ENCODE measurements around the gene RFX8. TPM values are rescaled to one million over a fixed set of nuclear protein-coding genes. Genes with fewer than 3 reads are reported as not detected.
"Not testable (repeated sequence)": the region's sequence is repeated elsewhere in the genome, so short reads cannot be mapped to it uniquely, and the experiment has no call there.

RFX8 gene
- total and polyA plus RNA-seq, 2 of the 13 experiments (the other 11 are each of a cell fraction or from before 2014, with no cell fraction given), result not detected

DNA sequence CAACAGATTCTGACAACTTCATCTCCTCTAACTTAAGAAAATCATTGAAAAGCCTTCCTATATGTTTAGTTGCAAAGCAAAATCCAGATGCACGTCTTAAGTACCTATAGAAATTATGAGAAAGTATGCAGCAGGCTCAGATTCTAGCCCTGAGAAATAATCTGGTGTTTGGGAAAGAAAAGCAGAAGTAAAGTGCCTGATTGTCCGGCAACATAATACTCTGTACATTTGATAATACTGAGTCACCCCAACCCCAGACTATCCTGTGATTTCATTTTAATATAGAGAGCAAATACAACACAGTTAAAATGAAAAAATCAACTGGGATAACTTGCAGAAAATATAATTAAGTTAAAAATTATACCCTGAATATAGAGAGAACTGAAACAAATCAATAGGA is 13.5 kb downstream of the RFX8 start:
- in situ Hi-C loops (cut with HindIII; ENCODE audit: extremely low pct_ligation_motif_present, low pct_unique_long_range_greater_than_20kb) (no loop called here), intact Hi-C loops (cut with micrococcal nuclease; ENCODE audit: unreplicated experiment) (no loop called here)
- H3K4me3 ChIP-seq (replicated peaks in 1 of 3; ENCODE audit: insufficient read depth in 1 of 3, low read depth in 2 of 3, low read length in 3 of 3), result no peak overlapping the region
- no peak for FAIRE-seq
- no peak overlapping the region for H3K9ac ChIP-seq (ENCODE audit: insufficient read depth, low read depth, low read length)
- TF ChIP-seq, protein P1, sequence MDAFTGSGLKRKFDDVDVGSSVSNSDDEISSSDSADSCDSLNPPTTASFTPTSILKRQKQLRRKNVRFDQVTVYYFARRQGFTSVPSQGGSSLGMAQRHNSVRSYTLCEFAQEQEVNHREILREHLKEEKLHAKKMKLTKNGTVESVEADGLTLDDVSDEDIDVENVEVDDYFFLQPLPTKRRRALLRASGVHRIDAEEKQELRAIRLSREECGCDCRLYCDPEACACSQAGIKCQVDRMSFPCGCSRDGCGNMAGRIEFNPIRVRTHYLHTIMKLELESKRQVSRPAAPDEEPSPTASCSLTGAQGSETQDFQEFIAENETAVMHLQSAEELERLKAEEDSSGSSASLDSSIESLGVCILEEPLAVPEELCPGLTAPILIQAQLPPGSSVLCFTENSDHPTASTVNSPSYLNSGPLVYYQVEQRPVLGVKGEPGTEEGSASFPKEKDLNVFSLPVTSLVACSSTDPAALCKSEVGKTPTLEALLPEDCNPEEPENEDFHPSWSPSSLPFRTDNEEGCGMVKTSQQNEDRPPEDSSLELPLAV (CRISPR knock-in tag; conservative IDR thresholded peaks at IDR 0.05; ENCODE audit: low read depth), result no peak
- TF ChIP-seq, protein P2, sequence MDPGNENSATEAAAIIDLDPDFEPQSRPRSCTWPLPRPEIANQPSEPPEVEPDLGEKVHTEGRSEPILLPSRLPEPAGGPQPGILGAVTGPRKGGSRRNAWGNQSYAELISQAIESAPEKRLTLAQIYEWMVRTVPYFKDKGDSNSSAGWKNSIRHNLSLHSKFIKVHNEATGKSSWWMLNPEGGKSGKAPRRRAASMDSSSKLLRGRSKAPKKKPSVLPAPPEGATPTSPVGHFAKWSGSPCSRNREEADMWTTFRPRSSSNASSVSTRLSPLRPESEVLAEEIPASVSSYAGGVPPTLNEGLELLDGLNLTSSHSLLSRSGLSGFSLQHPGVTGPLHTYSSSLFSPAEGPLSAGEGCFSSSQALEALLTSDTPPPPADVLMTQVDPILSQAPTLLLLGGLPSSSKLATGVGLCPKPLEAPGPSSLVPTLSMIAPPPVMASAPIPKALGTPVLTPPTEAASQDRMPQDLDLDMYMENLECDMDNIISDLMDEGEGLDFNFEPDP (CRISPR knock-in tag; conservative IDR thresholded peaks at IDR 0.05), result no peak
- TF ChIP-seq, protein P3, sequence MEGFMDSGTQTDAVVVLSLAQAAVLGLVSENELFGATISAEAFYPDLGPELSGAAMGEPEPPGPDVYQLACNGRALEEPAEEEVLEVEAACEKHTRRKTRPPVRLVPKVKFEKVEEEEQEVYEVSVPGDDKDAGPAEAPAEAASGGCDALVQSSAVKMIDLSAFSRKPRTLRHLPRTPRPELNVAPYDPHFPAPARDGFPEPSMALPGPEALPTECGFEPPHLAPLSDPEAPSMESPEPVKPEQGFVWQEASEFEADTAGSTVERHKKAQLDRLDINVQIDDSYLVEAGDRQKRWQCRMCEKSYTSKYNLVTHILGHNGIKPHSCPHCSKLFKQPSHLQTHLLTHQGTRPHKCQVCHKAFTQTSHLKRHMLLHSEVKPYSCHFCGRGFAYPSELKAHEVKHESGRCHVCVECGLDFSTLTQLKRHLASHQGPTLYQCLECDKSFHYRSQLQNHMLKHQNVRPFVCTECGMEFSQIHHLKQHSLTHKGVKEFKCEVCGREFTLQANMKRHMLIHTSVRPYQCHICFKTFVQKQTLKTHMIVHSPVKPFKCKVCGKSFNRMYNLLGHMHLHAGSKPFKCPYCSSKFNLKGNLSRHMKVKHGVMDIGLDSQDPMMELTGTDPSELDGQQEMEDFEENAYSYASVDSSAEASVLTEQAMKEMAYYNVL (CRISPR knock-in tag; IDR thresholded peaks at IDR 0.05; ENCODE audit: borderline replicate concordance), result no peak
- TF ChIP-seq CREM (IDR thresholded peaks at IDR 0.05) (no peak), CREM (CRISPR knock-in tag; IDR thresholded peaks at IDR 0.05) (no peak), KLF15 (CRISPR knock-in tag; IDR thresholded peaks at IDR 0.05; ENCODE audit: borderline replicate concordance) (no peak), KAT8 (CRISPR knock-in tag; IDR thresholded peaks at IDR 0.05) (no peak), PHF21A (CRISPR knock-in tag; IDR thresholded peaks at IDR 0.05) (no peak), FOXO1 (CRISPR knock-in tag; IDR thresholded peaks at IDR 0.05) (no peak), ZNF552 (CRISPR knock-in tag; IDR thresholded peaks at IDR 0.05; ENCODE audit: borderline replicate concordance) (no peak), ZNF720 (CRISPR knock-in tag; IDR thresholded peaks at IDR 0.05) (no peak)
- no TSS peak for BruUV-seq (replicated peaks)
- no peaks in the 10 kb centered on the region for H3K79me2 ChIP-seq (ENCODE audit: insufficient read depth, low read length)
- H3K9me3 ChIP-seq (ENCODE audit: low read length), result no peaks in the 10 kb centered on the region
- H4K20me1 ChIP-seq (ENCODE audit: insufficient read depth, low read length), result no peaks in the 10 kb centered on the region
- H3K27ac ChIP-seq (ENCODE audit: extremely low read length, insufficient read depth, low read length), result no peak overlapping the region
- POLR2A ChIA-PET, result no interaction called here
- no peaks in the 10 kb centered on the region for H3K36me3 ChIP-seq (replicated peaks in 1 of 2; ENCODE audit: control insufficient read depth in 1 of 2, insufficient read depth in 2 of 2, low read length in 2 of 2)
- H3K4me2 ChIP-seq (ENCODE audit: low read depth, low read length), result no peak overlapping the region
- ATAC-seq, result no peak
- H3K27me3 ChIP-seq (ENCODE audit: control insufficient read depth in 1 of 2, insufficient read depth in 2 of 2, low read length in 2 of 2), result peaks cover 5 to 40% of the 10 kb centered on the region in 2 experiments; a peak in 3 of 5 replicates
- H3K4me1 ChIP-seq (ENCODE audit: insufficient read depth, low read length), result peaks cover 13% of the 10 kb centered on the region; the same call in 1 of the 2 replicates
- DNase-seq (ENCODE audit: low spot score), result no peak
- no peak overlapping the region for H2AFZ ChIP-seq (ENCODE audit: low read length)
- WGBS (ENCODE audit: low lambda C conversion rate), result 49% methylated on average over 2 of the region's 2 CpGs
- CTCF ChIA-PET (ENCODE audit: low intra/inter-chr PET ratio, low total read pairs), result no interaction called here

DNA sequence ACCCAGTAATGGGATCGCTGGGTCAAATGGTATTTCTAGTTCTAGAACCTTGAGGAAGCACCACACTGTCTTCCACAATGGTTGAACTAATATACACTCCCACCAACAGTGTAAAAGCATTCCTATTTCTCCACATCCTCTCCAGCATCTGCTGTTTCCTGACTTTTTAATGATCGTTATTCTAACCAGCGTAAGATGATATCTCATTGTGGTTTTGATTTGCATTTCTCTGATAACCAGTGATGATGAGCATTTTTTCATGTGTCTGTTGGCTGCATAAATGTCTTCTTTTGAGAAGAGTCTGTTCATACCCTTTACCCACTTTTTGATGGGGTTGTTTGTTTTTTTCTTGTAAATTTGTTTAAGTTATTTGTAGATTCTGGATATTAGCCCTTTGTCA is 20.5 kb downstream of the RFX8 start:
- H3K79me2 ChIP-seq (ENCODE audit: insufficient read depth, low read length); H3K27ac ChIP-seq (ENCODE audit: extremely low read length, insufficient read depth, low read length); intact Hi-C loops (cut with micrococcal nuclease; ENCODE audit: unreplicated experiment); H3K4me1 ChIP-seq (ENCODE audit: insufficient read depth, low read length); H3K4me2 ChIP-seq (ENCODE audit: low read depth, low read length); DNase-seq (ENCODE audit: low spot score); H4K20me1 ChIP-seq (ENCODE audit: insufficient read depth, low read length); in situ Hi-C loops (cut with HindIII; ENCODE audit: extremely low pct_ligation_motif_present, low pct_unique_long_range_greater_than_20kb); BruUV-seq (replicated peaks); ATAC-seq; H3K9ac ChIP-seq (ENCODE audit: insufficient read depth, low read depth, low read length); H3K9me3 ChIP-seq (ENCODE audit: low read length); CTCF ChIA-PET (ENCODE audit: low intra/inter-chr PET ratio, low total read pairs); H3K4me3 ChIP-seq (replicated peaks in 1 of 3; ENCODE audit: insufficient read depth in 1 of 3, low read depth in 2 of 3, low read length in 3 of 3); FAIRE-seq; H3K36me3 ChIP-seq (replicated peaks in 1 of 2; ENCODE audit: control insufficient read depth in 1 of 2, insufficient read depth in 2 of 2, low read length in 2 of 2); H2AFZ ChIP-seq (ENCODE audit: low read length); POLR2A ChIA-PET: not testable (repeated sequence)
- H3K27me3 ChIP-seq (ENCODE audit: control insufficient read depth in 1 of 2, insufficient read depth in 2 of 2, low read length in 2 of 2), result peaks cover 2 to 12% of the 10 kb centered on the region in 2 experiments; a peak in 3 of 5 replicates
- 63% methylated on average over 3 of the region's 3 CpGs for WGBS (ENCODE audit: low lambda C conversion rate)
